Measurements from ENCODE around the gene SSBP3.

GRCh38 chr1:54361342-54361741 lies 44.9 kb downstream of the SSBP3 start:
- TF ChIP-seq SUZ12 (IDR thresholded peaks at IDR 0.05; ENCODE audit: extremely low read depth, insufficient read depth, insufficient read length): no peak
- no peak for TF ChIP-seq ZNF274 (IDR thresholded peaks at IDR 0.05; ENCODE audit: low read depth, low read length)
- no peak for TF ChIP-seq YY1 (IDR thresholded peaks at IDR 0.05; ENCODE audit: insufficient read depth, insufficient read length)
